DOHH2 (cell line): ENCODE results near the gene B4GALNT3.

Experiments
- H3F3A ChIP-seq: fragments of 200-600 bp; sonication (generic), shearing (Covaris generic); 2 replicates; pipeline ENCODE4 v1.6.0; 2016; ENCODE audit warnings: antibody characterized with exemption, mild to moderate bottlenecking; ENCODE audit not compliant: control insufficient read depth, insufficient read depth
- H3K27ac ChIP-seq: fragments of 200-600 bp; sonication (generic); 2 replicates; pipeline ENCODE4 v1.5.1; 2014; ENCODE audit warnings: low read depth, mild to moderate bottlenecking, low read length, moderate library complexity
- H3K27me3 ChIP-seq: fragments of 200-600 bp; sonication (generic); 2 replicates; pipeline ENCODE4 v1.6.1; 2014; ENCODE audit warnings: mild to moderate bottlenecking, low read length, mixed read lengths; ENCODE audit not compliant: control insufficient read depth
- H3K36me3 ChIP-seq: fragments of 200-600 bp; sonication (generic); 2 replicates; pipeline ENCODE4 v1.6.1; 2014; ENCODE audit warnings: mild to moderate bottlenecking, low read length, moderate library complexity, mixed read lengths; ENCODE audit not compliant: control insufficient read depth
- H3K4me1 ChIP-seq: fragments of 200-600 bp; sonication (generic); 2 replicates; pipeline ENCODE4 v1.6.1; 2014; ENCODE audit warnings: mild to moderate bottlenecking, low read length, mixed read lengths; ENCODE audit not compliant: control insufficient read depth
- H3K4me2 ChIP-seq: fragments of 200-600 bp; sonication (generic); 2 replicates; pipeline ENCODE4 v1.6.0; 2014; ENCODE audit warnings: mild to moderate bottlenecking, low read length, moderate library complexity
- H3K4me3 ChIP-seq: fragments of 200-600 bp; sonication (generic); 2 replicates; pipeline ENCODE4 v1.5.1; 2014; ENCODE audit warnings: mild to moderate bottlenecking, low read length, mixed read lengths
- H3K79me2 ChIP-seq: fragments of 200-600 bp; sonication (generic); 2 replicates; pipeline ENCODE4 v1.6.1; 2014; ENCODE audit warnings: mild to moderate bottlenecking, low read length, mixed read lengths; ENCODE audit not compliant: control insufficient read depth
- H3K9me2 ChIP-seq: fragments of 200-600 bp; sonication (generic); replicated peaks from 2 replicates; pipeline ENCODE4 v1.6.1; 2014; ENCODE audit warnings: mild to moderate bottlenecking, low read length, mixed read lengths; ENCODE audit not compliant: control insufficient read depth
- H3K9me3 ChIP-seq: fragments of 200-600 bp; sonication (generic); 2 replicates; pipeline ENCODE4 v1.6.1; 2014; ENCODE audit warnings: antibody characterized with exemption, low read length, mixed read lengths; ENCODE audit not compliant: control insufficient read depth, insufficient read depth
- H4K20me1 ChIP-seq: fragments of 200-600 bp; sonication (generic); 2 replicates; pipeline ENCODE4 v1.6.0; 2014; ENCODE audit warnings: low read depth, mild to moderate bottlenecking, antibody characterized with exemption, low read length, moderate library complexity; ENCODE audit not compliant: control insufficient read depth, insufficient read depth
- CTCF ChIP-seq: fragments of 200-600 bp; sonication (generic); IDR thresholded peaks from one replicate; pipeline ENCODE4 v1.5.1; 2014; ENCODE audit warnings: antibody characterized with exemption, mild to moderate bottlenecking, low read depth, low read length; ENCODE audit not compliant: poor library complexity, severe bottlenecking
- EZH2phosphoT487 ChIP-seq: fragments of 200-600 bp; sonication (generic); IDR thresholded peaks from 2 replicates; pipeline ENCODE4 v1.6.1; 2017; ENCODE audit warnings: borderline replicate concordance, mild to moderate bottlenecking, antibody characterized with exemption, low read length, moderate library complexity, mixed read lengths

Gene B4GALNT3

DNA sequence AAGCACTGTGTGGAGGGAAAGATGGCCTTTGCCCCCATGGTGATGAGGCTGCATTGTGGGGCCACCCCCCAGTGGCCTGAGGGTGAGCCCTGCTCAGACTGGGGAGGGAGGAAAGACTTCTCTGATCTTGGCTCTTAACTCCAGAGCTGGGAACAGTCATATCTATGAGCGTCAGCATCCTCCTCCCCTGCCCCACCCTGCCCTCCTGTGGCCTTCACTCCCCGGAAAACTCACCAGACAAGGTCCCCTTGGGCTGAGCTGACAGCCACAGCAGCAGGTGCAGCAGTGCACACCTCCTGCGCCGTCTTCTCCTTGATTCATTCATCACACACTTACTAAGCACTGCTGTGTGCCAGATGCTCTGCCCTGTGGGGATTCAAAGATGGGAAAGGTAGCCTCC, 98.8 kb downstream of the B4GALNT3 start:
- Histone ChIP-seq H3K27me3 (no peaks in the 10 kb centered on the region), H3K4me2 (no peak overlapping the region)

GRCh38 chr12:559208-559905, 99.6 kb downstream of the B4GALNT3 start:
- Histone ChIP-seq H4K20me1 (no peaks in the 10 kb centered on the region), H3K36me3 (no peaks in the 10 kb centered on the region), H3K27ac (no peak overlapping the region), H3F3A (no peaks in the 10 kb centered on the region), H3K27me3 (no peaks in the 10 kb centered on the region), H3K9me2 (no peaks in the 10 kb centered on the region), H3K79me2 (no peaks in the 10 kb centered on the region), H3K4me1 (peaks cover 11% of the 10 kb centered on the region), H3K4me3 (no peak overlapping the region), H3K9me3 (no peaks in the 10 kb centered on the region), H3K4me2 (no peak overlapping the region)
- no peak for TF ChIP-seq EZH2phosphoT487
- TF ChIP-seq CTCF: no peak

More for the DNA sequence above, 98.8 kb downstream of the B4GALNT3 start:
- Histone ChIP-seq H3K27ac (no peak overlapping the region), H3K79me2 (no peaks in the 10 kb centered on the region), H3K36me3 (no peaks in the 10 kb centered on the region), H3K4me1 (peaks cover 7% of the 10 kb centered on the region), H3F3A (no peaks in the 10 kb centered on the region), H4K20me1 (no peaks in the 10 kb centered on the region), H3K9me3 (no peaks in the 10 kb centered on the region), H3K4me3 (no peak overlapping the region), H3K9me2 (no peaks in the 10 kb centered on the region)
- TF ChIP-seq CTCF: no peak
- TF ChIP-seq EZH2phosphoT487: no peak

- H3K9me3 ChIP-seq: no peaks in the 10 kb centered on the region
- H3K4me1 ChIP-seq: peaks cover 11% of the 10 kb centered on the region
- no peak overlapping the region for H3K27ac ChIP-seq
- H3K36me3 ChIP-seq: no peaks in the 10 kb centered on the region
- H3F3A ChIP-seq: no peaks in the 10 kb centered on the region
- H3K27me3 ChIP-seq: no peaks in the 10 kb centered on the region
- H3K79me2 ChIP-seq: no peaks in the 10 kb centered on the region
- no peak overlapping the region for H3K4me3 ChIP-seq
- H3K4me2 ChIP-seq: no peak overlapping the region
- no peak for TF ChIP-seq CTCF
- TF ChIP-seq EZH2phosphoT487: no peak
- H3K9me2 ChIP-seq: no peaks in the 10 kb centered on the region
- no peaks in the 10 kb centered on the region for H4K20me1 ChIP-seq
Observed at GRCh38 chr12:559906-560455, 100.2 kb downstream of the B4GALNT3 start.
